GM18511 (cell line): ENCODE results near the gene ZBTB20.

Experiments used
- ATAC-seq: cut with Tn5 transposase; IDR thresholded peaks from one replicate; pipeline ENCODE4 v1.9.1; 2021; ENCODE audit warnings: mild to moderate bottlenecking, moderate library complexity; ENCODE audit not compliant: unreplicated experiment

The ZBTB20 gene

GRCh38 chr3:114363554-114364202 lies 783.4 kb downstream of the ZBTB20 start:
- no peak for ATAC-seq

DNA sequence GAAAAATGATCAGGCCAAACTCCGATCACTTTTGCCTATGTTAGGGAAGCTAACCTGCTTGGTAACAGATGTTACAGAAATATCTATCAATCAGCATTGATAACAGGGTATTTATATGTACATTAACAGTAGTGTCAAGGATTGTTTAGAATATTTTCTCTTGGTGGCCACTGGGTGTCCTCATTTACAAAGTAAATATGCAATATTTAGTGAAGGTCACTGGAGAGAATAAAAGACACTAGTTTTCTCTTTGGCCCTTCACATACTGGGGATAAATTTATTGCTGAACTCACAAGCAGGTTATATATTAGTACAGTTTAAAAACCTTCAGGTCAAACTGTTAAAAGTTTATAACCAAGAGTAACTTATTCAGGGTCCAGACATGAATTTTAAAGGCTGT lies 784.3 kb downstream of the ZBTB20 start:
- peak; percentile 72 for ATAC-seq

GRCh38 chr3:114361391-114361790 lies 785.7 kb downstream of the ZBTB20 start:
- no peak for ATAC-seq

- no peak for ATAC-seq
Observed at GRCh38 chr3:114356525-114356924, 790.6 kb downstream of the ZBTB20 start.

- ATAC-seq: no peak
Observed at GRCh38 chr3:114356066-114356465, 791.0 kb downstream of the ZBTB20 start.

- ATAC-seq: no peak
Observed at GRCh38 chr3:114355653-114356052, 791.4 kb downstream of the ZBTB20 start.

- ATAC-seq: no peak
Observed at GRCh38 chr3:114351822-114352145, 795.3 kb downstream of the ZBTB20 start.

DNA sequence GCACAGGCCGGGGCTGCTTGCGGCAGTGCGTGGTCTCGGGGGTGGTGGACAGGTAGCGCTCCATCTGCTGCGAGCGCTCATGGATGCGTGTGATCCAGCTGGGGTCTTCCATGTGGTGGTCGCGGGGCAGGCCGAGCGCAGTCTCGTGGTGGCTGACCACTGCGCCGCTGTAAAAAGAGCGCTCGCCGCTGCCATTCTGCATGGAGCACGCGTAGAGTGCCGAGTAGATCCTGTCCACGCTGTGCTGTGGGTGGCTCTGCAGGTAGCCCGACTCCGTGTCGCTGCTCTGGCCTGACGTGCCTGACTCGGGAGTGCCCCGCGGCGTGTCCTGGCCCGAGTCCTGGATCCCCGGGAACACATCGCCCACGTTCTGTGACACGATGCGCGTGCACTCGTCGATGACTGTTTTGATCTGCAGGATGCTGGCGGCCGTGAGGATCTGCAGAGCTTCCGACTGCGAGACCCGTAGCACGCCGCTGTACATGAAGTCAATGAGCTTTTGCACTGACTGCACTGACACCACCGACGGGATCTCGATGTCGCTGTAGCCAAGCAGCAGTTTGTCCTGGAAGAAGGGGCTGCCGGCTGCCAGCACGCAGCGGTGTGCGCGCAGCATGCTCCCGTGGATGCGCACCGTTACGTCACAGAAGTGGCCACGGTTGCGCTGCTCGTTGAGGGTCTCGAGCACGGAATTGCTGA lies 795.8 kb downstream of the ZBTB20 start:
- ATAC-seq: no peak

- ATAC-seq: no peak
Observed at GRCh38 chr3:114350690-114351089, 796.4 kb downstream of the ZBTB20 start.

GRCh38 chr3:114350271-114350670 lies 796.8 kb downstream of the ZBTB20 start:
- no peak for ATAC-seq

DNA sequence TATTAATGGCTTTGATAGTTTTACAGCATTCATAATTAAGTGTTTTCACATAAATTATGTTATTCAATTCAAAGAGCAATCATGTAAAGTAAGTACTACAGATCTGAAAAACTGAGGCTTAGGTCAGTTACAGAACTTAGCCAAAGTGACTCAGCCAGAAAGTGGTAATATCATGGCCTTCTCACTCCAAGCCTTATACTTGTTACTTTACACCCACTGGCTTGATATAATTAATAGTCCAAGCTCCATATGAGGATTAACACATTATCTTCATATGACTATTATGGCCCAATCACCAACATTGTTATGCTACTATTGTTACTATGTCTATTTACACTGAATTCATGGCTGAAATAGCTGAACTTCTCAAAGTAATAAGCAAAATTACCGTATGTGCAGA lies 802.6 kb downstream of the ZBTB20 start:
- no peak for ATAC-seq

GRCh38 chr3:114338651-114339357 lies 808.3 kb downstream of the ZBTB20 start:
- no peak for ATAC-seq

- ATAC-seq: no peak
Observed at GRCh38 chr3:114336857-114337256, 810.2 kb downstream of the ZBTB20 start.

- no peak for ATAC-seq
Observed at GRCh38 chr3:114336122-114336697, 810.9 kb downstream of the ZBTB20 start.

GRCh38 chr3:114333923-114334240 lies 813.2 kb downstream of the ZBTB20 start:
- ATAC-seq: no peak

- ATAC-seq: peak; percentile 22
Observed at GRCh38 chr3:114333180-114333922, 813.7 kb downstream of the ZBTB20 start.

DNA sequence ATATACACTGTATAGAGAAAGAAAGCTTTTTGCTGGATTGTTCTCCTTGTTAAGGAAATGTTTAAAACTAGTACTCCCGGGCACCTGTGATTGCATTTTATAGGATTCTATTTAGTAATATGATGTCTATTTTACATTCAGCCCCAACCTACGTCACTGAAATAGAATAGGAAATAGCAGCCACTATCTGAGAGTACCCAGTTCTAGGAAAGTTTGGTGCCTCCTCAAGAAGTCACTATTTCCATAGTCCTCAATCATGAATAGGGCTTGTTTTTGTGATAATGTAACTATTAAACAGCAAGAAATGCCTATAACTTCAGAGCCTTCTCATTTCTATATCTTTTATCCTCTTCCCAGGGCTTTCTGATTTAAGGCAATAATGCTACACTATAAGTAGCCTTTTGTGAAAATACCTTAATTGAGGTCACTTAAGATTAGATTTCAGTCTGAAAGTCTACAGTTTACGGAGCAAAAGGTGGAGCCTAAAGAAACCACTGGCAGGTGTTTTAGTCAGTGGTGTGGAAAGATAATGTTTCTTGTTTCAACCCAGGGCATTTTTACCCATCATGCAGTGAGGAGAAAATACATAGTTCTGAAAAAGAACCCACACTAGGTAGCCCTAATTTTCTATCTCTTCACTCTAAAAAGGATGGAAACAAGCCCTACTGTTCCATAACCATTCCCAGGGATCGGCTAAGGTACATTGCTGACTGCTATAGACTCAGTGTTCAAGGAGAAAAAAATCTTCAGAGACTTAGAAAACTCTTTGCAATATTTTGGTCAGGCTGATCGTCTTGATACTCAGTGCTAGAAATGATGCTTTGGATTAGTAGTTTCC lies 814.5 kb downstream of the ZBTB20 start:
- peak; percentile 83 for ATAC-seq

GRCh38 chr3:114331710-114332109 lies 815.4 kb downstream of the ZBTB20 start:
- no peak for ATAC-seq

DNA sequence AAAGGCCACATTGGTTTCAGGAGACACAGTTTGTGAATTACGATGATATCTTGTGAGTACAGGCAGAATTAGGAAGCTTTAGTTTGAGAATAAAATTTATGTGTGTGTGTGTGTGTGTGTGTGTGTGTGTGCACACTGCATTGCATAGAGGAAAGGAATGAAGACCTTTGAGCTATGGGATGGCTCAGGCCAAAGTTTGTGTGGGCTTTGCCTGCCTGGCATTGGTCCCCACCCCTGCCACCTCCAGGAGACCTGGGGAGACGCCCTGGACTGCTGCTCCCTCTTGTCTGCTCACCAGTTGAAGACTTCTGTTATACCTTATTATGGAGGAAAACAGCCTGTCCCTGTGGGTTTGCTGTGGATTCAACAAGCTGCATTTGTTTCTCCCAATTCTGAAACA lies 816.1 kb downstream of the ZBTB20 start:
- ATAC-seq: no peak

DNA sequence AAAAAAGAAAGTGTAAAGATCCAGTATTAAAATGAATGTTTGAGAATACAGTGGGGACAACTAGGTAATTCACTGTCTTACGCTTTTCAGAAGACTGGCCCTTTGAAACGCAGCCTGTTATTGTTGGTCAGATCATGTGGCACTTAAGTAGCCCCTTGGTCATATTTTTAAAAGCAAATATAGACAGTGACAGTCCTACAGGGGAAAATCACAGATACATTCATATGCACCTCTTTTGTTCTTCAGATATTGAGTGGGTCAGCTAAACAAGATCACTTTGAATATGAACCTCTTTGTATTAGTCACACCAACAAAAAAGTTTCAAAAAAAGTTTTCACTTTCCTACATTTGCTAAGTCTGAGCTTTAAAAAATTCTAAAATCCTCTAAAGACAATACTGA lies 817.3 kb downstream of the ZBTB20 start:
- no peak for ATAC-seq
